HG02870 (cell line): ENCODE data around the gene SMYD1.

Experiments
- ATAC-seq: cut with Tn5 transposase; IDR thresholded peaks from one replicate; pipeline ENCODE4 v1.9.1; 2021; ENCODE audit warnings: mild to moderate bottlenecking, moderate library complexity; ENCODE audit not compliant: unreplicated experiment

Gene SMYD1

DNA sequence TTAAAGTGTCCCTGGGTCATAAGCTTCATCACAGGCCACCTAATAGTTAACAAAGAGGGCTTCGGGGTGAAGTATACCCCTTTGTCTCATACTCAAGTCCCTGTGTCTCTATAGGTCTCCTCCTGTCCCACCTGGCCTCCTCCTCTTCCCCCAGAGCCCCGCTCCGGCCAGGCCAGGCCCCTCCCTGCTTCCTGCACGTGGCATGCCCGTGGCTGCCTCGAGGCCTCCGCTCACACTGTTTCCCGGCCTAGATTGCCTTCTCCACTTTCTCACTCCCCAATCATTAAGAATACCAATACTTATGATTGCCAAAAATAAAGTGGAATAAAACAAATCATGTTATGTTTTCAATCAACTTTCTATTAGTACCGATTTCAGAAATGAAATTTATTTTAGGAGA is 18.8 kb downstream of the SMYD1 start:
- no peak for ATAC-seq

DNA sequence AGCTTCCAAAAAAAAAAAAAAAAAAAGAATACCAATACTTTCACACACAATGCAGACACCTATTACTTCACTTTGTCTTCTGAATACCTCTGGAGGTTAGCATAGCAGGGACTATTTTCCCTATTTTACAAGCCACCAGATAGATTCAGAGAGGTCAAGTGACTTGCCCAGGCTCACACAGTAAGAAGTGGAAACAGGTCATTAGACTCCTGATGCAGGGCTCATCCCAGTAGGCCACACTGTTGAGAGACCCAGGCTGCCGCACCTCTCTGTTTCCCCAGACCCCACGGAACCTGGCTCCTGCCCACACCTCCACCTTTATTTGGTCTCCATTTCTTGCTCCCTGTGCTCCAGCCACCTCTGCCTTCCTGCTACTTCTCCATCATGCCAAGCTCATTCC is 19.4 kb downstream of the SMYD1 start:
- no peak for ATAC-seq

DNA sequence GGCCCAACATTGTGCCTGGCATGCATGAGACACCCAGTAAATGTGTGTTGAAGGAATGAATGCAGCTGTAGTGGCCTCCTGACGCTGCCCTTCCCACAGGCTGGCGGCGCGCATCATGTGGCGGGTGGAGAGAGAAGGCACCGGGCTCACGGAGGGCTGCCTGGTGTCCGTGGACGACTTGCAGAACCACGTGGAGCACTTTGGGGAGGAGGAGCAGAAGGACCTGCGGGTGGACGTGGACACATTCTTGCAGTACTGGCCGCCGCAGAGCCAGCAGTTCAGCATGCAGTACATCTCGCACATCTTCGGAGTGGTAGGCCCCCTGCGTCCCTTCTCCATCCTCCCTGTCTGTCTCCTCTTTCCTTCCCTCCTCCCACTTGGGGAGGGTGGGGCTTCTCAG is 20.1 kb downstream of the SMYD1 start:
- ATAC-seq: no peak

DNA sequence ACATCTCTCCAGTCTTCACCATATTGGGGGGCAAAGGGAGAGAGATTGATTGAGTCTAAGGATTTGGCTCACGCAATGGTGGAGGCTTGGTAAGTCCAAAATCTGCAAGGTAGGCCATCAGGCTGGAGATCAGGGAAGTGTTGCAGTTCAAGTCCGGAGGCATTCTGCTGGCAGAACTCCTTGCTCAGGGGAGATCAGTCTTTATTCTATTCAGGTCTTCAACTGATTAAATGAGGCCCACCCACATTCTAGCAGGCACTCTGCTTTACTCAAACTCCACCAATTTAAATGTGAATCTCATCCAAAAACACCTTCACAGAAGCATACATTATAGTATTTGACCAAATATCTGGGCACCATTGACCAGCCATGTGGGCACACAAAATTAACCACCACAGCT is 21.4 kb downstream of the SMYD1 start:
- no peak for ATAC-seq

DNA sequence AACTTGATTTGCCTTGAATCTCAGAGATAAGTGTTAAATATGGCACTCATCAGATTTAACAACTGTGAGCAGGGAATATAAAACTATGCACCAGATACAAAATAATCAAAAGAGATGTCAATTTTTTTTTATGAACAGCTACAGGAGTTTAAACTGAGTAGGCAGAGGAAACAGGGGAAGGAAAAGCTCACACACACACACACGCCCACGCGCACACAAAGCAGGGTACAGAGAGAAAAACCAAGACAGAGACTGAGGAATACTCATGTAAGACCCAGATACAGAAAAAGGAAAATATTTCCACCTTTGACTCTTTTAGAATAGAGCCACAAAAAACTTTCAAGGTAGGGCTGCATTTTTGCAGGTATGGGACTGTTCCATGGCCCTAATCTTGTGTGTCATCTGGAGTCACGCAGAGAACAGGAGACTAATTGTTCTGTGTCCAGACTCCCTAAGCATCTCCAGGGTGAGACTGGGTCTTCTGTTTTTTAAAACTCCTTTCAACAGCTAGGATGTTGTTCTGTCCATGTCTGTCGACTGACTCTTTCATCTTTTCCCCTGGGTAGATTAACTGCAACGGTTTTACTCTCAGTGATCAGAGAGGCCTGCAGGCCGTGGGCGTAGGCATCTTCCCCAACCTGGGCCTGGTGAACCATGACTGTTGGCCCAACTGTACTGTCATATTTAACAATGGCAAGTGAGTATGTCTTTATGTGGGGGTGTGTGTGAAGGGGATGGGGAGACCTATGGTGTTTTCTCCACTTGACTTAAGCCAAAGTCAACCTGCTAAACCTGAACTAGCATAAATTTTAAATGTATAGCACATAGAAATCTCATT is 23.0 kb downstream of the SMYD1 start:
- ATAC-seq: no peak

DNA sequence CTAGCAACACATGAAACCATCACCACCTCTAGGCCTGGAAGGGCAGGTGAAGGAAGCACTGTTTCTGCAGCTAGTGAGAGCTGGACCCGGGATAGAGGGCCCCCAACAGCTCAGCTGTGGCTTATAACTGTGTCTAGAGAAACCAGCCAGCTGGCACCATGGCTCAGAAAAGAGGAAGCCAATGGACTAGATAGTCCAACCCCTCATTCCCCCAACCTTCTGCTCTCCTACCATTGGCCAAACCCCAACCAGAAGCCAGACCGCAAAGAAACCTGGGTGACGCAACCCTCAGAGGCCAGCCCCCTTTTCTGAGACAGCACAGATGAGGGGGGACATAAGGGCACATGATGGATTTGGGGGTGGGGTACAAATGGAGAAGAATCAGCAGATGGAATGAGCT is 24.3 kb downstream of the SMYD1 start:
- ATAC-seq: no peak

DNA sequence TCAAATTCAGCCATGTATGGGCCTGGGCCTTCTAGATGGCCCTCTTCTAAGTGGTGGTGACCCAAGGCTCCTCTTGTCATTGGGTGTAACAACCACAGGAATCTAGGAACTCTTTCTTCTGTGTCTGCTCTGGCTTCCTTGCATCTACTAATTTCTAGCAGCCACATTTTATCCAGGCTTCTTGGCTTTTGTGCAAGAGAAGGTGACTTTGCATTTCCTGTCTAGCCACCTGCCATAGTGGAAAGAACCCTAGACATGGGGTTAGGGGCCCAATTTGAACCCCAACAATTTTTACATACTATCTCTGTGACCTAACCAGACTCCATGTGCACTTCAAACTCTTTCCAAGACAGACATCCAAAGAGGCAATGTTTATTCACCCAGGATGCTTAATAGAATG is 25.1 kb downstream of the SMYD1 start:
- ATAC-seq: no peak

DNA sequence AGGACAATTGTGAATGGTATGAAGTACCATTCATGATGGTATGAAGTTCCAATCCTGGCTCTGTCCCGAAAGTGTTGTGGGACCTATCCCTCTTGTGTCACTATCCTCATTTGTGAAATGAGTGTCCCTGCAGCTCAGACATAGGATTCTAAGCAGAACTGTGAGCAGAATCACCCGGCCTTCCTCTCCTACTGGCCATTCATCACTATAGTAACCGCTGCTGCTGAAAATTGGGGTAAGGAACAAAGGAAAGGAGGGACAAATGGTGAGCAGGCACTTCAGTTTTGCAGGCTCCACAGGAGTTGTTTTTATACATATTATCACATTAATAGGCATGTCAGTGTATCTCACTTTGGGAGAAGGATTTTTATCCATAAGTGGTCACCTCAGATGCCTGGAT is 27.4 kb downstream of the SMYD1 start:
- no peak for ATAC-seq

DNA sequence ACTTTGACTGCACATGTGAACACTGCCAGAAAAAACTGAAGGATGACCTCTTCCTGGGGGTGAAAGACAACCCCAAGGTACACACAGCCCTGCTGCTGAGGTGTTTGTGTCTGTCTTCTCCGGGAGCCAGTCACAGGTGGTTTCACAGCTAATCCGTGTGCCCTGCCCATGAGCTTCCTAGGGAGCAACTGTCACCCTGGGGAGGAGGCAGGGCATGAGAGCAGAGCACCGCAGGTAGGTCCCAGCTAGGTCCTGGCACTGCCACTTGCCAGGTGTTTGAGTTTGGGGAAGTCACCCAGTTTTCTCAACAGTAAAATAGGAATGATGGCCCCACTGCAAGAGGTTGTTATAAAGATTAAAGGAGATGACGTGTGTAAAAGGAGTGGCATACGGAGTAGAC is 29.1 kb downstream of the SMYD1 start:
- ATAC-seq: no peak

DNA sequence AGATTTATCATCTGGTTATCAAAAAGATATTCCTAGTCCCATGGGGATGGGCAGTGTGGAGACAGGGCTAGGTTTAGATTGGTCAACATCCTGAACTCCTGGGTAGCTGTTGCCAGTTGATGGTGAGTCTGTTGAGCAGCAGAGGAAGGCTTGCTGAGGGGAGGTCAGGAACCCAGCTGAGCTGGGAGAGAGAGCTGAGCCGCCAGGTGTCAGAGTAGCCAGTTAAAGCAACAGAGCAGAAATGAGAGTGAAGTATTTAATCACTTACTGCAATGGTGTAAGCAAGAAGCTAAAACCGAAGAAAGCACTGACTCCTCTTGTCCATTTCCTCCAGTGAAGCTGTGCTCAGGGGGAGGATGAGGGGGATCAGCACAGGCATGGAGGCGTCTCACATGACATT is 29.6 kb downstream of the SMYD1 start:
- no peak for ATAC-seq

DNA sequence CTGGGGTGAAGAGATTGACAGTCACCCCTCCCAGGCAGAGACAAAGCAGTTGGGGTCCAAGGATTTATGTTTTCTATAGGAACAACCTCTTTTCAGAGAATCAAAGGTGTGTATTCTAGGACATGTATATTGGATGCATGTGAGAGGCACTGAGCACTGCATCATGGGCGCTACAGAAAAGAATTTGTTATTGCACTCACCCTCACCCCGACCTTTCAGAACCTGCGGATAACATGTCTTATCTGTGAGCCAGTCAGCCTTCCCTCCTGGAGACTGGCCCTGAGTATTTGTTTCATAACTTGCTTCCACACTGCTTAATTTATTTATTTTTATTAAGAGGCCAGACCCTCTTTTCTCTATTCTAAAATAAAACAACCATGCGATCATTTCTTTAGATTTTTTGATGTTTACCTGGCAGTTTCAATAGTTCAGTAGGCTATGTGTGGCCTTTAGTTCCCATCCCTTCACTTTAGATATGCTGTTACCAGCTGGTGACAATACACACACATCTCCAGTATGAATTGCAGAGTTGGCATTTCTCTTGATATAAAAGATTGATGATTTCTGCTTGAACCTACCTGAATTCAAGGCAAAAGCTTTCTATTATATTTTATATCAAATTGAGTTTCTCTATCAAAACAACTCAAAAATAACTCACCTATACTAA is 30.4 kb downstream of the SMYD1 start:
- no peak for ATAC-seq

DNA sequence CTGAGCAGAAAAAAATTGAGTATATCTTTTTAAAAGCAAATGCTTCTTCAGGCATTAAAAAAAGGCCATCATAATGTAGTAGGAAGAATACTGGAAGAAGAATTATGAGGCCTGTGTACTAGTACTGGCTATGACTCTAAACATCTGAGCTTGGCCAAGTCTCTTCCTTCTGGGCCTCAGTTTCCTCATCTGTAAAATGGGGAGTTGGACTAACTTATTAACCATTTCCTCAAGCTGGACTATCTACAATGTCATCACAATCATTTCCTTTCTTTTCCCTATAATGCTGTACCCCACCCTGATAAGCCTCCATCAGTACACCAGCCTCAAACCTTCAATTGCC is 30.9 kb downstream of the SMYD1 start:
- ATAC-seq: no peak

DNA sequence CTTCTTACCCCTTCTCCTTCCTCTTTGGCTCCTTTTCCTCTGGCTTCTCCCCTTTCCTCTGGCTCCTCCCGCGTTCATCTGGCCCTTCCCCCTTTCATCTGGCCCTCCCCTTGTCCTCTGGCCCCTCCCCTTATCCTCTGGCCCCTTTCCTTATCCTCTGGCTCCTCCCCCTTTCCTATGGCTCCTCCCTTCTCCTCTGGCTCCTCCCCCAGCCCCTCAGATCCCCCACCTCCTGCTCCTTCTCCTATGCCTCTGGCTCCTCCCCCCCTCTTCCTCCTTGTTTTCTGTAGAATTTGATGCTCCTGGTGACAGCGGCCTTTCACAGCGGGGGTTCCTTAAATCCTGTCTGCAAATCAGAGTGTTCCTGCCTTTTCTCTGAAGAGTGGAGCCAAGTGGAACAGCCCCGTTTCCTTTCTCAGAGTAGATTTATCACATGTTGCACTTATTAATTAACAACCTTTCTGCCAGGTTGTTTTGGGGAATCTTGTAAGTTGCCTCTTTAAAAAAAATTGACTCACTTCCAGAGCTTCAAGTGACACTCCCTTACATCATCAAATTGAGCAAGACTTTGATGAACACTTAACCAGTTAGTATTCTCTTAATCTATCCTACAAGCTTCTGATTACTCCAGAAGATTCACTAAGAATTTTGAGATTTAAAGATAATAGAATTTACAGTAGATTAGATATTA is 32.3 kb downstream of the SMYD1 start:
- no peak for ATAC-seq

DNA sequence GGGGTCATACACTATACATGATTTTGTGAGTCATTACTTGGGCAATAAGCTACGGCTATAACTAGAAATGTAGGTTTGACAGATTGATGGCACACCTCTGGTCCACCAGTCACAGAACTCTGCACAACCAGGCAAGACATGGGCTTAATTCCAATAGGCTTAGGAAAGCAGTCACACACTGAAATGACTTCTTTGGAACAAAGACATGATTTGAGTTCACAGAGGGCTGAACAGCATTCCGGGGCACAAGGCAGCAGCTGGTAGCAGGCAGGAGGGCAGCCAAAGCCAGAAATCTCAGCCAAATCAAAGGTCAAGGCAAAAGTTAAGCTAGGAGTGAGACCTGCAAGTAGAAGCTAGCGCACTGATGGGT is 32.8 kb downstream of the SMYD1 start:
- ATAC-seq: no peak

DNA sequence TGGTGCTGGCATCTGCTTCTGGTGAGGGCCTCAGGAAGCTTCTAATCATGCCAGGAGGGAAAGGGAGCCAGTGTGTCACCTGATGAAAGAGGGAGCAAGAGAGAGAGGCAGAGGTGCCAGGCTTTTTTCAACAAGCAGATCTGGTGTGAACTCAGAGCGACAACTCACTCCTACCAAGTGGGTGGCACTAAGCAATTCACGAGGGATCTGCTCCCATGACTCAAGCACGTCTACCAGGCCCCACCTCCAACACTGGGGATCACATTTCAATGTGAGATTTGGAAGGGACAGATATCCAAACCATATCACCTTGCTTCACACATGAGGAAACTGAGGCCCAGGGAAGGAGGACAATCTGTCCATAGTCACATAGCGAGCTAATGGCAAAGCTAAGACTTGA is 41.2 kb downstream of the SMYD1 start:
- ATAC-seq: no peak

DNA sequence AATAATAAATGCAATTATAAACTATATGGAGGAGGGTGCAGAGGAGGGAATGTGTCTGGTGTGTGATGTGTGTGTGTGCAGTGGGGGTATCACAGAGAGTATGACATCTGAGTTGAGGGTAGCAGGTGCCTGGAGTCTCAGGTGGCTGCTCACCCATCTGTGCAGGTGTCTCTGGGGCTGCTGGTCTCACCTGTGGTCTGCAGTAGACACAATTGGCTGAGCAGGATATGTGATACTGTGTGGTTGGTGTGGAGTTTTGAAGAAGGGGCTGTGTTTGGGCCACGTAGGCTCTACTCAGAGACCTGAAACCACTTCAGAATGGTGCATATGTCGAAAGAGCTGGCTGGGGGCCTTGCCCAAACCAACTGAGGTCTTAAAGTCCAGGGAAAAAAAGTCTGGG is 43.2 kb downstream of the SMYD1 start:
- no peak for ATAC-seq

DNA sequence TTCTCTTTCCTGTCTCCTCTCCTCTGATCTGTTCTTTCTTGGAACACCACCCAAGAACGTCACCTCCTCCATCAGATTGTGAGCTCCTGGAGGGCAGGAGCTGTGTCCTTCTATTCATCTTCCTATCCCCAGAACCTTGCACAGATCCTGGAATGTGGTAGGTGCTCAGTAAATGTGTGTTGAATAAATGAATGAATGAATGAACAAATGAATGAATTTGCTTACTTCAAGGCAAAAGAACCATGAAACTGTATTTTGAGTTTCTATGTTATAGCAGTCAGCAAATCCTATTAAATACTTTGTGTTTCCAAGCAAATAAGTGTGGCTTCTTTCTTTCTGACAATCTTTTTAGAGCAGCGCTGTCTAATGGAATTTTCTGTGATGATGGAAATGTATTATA is 45.4 kb downstream of the SMYD1 start:
- ATAC-seq: no peak

DNA sequence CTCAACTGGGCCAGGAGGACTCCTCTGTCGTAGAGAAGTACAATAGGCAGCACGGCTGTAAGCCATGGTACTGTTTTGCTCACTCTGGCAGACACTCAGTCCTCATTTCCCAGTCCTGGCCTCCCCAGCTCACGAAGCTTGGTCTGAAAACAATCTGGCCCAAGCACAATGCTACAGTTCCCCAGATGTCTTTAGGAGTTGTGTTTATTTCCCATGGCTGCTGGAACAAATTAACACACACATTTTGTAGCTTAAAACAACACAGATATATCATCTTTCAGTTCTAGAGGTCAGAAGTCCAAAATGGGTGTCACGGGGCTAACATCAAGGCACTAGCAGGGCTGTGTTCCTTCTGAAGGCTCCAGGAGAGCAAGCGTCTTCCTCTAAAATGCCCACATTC is 47.3 kb downstream of the SMYD1 start:
- no peak for ATAC-seq

DNA sequence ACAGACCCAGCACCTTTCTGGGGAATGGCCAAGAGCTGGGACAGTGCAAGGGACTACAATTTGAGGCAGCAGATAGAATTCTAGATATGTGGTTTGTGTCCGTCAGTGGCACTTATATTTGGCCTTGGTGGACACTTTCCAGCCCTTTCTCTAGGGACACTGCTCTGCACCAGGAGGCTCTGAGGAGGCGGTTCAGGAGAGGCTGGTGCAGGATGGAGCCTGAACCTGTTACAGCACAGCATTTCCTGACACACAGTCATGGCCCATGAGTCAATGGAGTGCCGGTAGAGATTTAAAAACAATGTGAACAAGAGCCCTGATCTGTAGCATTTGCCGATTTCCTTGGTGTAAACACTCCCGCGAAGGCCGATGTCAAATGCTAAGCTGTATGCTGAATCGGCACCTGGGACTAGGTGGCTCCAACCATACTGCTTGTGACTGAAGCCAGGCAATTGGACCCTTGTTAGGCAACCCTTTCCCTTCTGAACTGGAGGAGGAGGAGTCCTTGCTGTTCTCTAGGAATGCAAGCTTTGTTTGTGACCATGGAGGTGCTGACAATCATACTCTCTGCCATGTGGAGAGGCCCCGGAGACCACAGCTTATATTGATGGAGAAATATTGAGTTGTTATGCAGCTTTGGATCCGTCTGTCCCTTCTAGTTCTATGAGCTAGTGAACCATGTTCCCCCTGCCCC is 48.3 kb downstream of the SMYD1 start:
- ATAC-seq: no peak

DNA sequence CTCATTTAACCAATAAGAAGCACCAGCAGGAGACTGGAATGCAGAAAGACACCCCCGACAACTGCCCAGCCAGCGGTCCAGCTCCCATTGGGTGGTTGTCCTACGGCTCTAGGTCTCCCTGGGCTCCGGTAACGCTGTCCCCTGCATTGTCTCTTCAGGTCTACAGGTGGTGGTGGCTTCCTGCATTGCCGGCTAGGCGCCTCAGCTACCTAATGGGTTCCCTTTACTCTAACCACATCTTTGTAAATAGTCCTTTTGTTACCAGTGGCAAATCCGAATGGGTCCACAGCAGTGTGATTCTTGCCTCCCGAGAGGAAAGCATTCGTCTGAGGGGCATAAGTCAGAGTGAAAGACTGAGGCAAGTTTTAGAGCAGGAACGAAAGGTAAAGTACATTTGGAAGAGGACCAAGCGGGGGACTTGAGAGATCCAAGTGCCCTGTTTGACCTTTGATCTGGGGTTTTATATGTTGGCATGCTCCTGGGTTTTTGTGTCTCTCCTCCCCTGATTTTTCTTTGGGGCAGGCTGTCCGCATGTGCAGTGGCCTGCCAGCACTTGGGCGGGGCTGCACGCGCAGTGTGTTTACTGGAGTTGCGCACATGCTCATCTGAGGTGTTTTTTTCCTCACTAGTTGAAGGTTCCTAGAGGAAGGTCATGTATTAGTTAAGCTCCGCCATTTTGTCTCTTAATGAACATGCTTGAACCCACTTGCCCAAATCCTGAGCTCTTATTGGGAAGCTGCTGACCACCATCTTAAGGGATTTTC is 49.2 kb downstream of the SMYD1 start:
- no peak for ATAC-seq

DNA sequence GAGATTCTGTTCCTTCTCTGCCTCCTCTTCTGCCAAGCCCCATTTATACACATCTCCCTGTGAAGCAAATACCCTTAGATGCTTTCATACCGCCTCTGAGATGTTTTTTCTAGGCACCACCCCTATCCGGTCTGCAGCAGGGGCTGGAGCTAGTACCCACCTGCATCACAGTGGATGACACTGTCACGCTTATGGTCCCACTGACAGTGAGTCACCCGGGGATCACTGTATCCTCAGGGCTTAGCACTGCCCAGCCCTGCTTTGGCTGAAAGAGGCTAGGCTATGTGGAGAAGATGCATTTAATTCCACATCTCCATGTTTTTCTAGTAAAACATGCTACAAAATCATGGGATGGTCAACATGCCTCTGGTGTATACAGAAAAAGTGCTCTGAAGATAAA is 50.3 kb downstream of the SMYD1 start:
- ATAC-seq: no peak
